Measurements from ENCODE around the gene TRNP1. TPM values are rescaled to one million over a fixed set of nuclear protein-coding genes. Genes with fewer than 3 reads are reported as not detected.

TRNP1 gene
- total and polyA plus RNA-seq, 4 donors: 2.0 to 23.1 (median 15.0) TPM

- Histone ChIP-seq H3K4me3 (no peak overlapping the region), H3K4me1 (ENCODE audit: control insufficient read depth in 5 of 5, insufficient read depth in 5 of 5, low read length in 5 of 5) (peaks cover 0 to 6% (median 0%) of the 10 kb centered on the region in 5 donors), H3K9ac (ENCODE audit: insufficient read depth in 1 of 2, low read length in 2 of 2) (no peak overlapping the region), H3K27ac (ENCODE audit: low read depth in 1 of 2, low read length in 1 of 2) (peak overlapping the region in 1 of 2 donors; percentile 8), H3K36me3 (ENCODE audit: control insufficient read depth in 4 of 4, insufficient read depth in 4 of 4, low read length in 4 of 4) (no peaks in the 10 kb centered on the region), H3K27me3 (ENCODE audit: control insufficient read depth in 3 of 3, insufficient read depth in 3 of 3, low read length in 2 of 3) (no peaks in the 10 kb centered on the region), H3K9me3 (ENCODE audit: control insufficient read depth in 4 of 4, insufficient read depth in 3 of 4, low read length in 3 of 4) (no peaks in the 10 kb centered on the region)
- DNase-seq: peak; percentile 65 to 78 (median 68)
- TF ChIP-seq CTCF (IDR thresholded peaks at IDR 0.05; ENCODE audit: control extremely low read depth, extremely low read depth): no peak
- ATAC-seq (ENCODE audit: insufficient read depth, low FRiP score): no peak
- WGBS, 2 donors: 68 to 80% methylated on average over 19 of the region's 19 CpGs
Observed at GRCh38 chr1:27026621-27027574, 33.4 kb downstream of the TRNP1 start.

GRCh38 chr1:27027575-27028250 lies 34.2 kb downstream of the TRNP1 start:
- Histone ChIP-seq H3K36me3 (ENCODE audit: control insufficient read depth in 4 of 4, insufficient read depth in 4 of 4, low read length in 4 of 4) (no peaks in the 10 kb centered on the region), H3K27ac (ENCODE audit: low read depth in 1 of 2, low read length in 1 of 2) (peak overlapping the region in 1 of 2 donors; percentile 8), H3K4me3 (no peak overlapping the region), H3K9me3 (ENCODE audit: control insufficient read depth in 4 of 4, insufficient read depth in 3 of 4, low read length in 3 of 4) (no peaks in the 10 kb centered on the region), H3K9ac (ENCODE audit: insufficient read depth in 1 of 2, low read length in 2 of 2) (no peak overlapping the region), H3K27me3 (ENCODE audit: control insufficient read depth in 3 of 3, insufficient read depth in 3 of 3, low read length in 2 of 3) (no peaks in the 10 kb centered on the region), H3K4me1 (ENCODE audit: control insufficient read depth in 5 of 5, insufficient read depth in 5 of 5, low read length in 5 of 5) (peaks cover 0 to 7% (median 0%) of the 10 kb centered on the region in 5 donors)
- ATAC-seq (ENCODE audit: insufficient read depth, low FRiP score) (no peak), DNase-seq (no peak)
- TF ChIP-seq CTCF (IDR thresholded peaks at IDR 0.05; ENCODE audit: control extremely low read depth, extremely low read depth): no peak
- WGBS, 2 donors: 57 to 73% methylated on average over 8 of the region's 8 CpGs

GRCh38 chr1:27029517-27029916 lies 36.0 kb downstream of the TRNP1 start:
- WGBS, 2 donors: 86 to 87% methylated on average over 9 of the region's 9 CpGs
- Histone ChIP-seq H3K4me3 (no peak overlapping the region), H3K9me3 (ENCODE audit: control insufficient read depth in 4 of 4, insufficient read depth in 3 of 4, low read length in 3 of 4) (no peaks in the 10 kb centered on the region), H3K27ac (ENCODE audit: low read depth in 1 of 2, low read length in 1 of 2) (no peak overlapping the region), H3K4me1 (ENCODE audit: control insufficient read depth in 5 of 5, insufficient read depth in 5 of 5, low read length in 5 of 5) (peaks cover 0 to 7% (median 0%) of the 10 kb centered on the region in 5 donors), H3K36me3 (ENCODE audit: control insufficient read depth in 4 of 4, insufficient read depth in 4 of 4, low read length in 4 of 4) (no peaks in the 10 kb centered on the region), H3K27me3 (ENCODE audit: control insufficient read depth in 3 of 3, insufficient read depth in 3 of 3, low read length in 2 of 3) (no peaks in the 10 kb centered on the region), H3K9ac (ENCODE audit: insufficient read depth in 1 of 2, low read length in 2 of 2) (no peak overlapping the region)
- no peak for TF ChIP-seq CTCF (IDR thresholded peaks at IDR 0.05; ENCODE audit: control extremely low read depth, extremely low read depth)
- DNase-seq (no peak), ATAC-seq (ENCODE audit: insufficient read depth, low FRiP score) (no peak)

Data from lung (tissue), 12 donors.